ENCODE data around the gene PLA2G2F. TPM values are rescaled to one million over a fixed set of nuclear protein-coding genes. Genes with fewer than 3 reads are reported as not detected.
A peak's percentile ranks its signal among the peaks of the same experiment; 100 is the strongest.

Gene PLA2G2F
- total and polyA plus RNA-seq, 9 of the 15 experiments (the other 6 are each of a cell fraction or from before 2014, with no cell fraction given): not detected

DNA sequence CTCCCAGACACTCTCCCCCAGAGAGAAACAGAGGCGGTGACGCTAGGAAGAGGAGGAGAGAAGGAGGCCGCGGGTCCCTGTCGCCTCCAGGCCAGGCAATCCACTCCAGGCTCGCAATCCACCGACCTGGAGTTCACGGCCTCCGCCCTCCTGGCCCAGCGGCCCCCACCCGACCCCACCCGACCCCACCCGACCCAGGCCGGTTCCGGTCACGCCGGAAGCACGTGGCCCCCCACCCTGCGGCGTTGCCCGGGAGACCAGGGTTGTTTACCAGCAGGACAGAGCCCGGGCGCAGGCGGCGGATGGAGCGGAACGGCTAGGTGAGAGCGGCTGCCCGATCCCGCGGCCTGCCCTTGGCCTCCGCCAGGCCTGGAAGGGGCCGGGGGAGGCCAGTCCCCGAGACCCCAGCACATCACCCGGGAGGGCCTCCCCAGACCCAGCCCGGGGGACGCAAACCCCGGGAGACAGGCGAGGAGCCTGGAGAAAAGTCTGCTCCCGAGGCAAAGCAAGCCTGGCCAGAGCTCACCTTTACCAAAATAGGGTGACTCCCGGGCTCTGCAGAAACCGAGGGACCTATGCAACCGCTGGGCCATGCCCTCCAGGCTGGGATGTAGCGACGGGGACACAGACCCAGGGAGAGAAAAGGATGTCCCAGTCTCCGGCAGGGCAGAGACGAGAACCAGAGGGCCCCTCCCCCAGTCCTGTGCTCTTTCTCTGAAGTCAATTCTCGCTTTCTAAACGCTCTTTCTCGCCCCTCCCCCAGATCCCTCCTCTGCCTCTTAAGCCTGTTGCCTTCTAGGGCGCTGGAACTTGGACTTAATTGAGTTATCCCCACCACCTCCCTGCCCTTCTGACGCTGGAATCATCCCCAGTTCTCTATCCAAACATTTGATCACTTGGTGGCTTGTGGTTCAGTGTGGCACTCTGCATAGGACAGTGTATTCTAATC, 47.0 kb downstream of the PLA2G2F start, which contains the start of the genes PLA2G2C and UBXN10 (continued):
- no peak for TF ChIP-seq TOE1 (IDR thresholded peaks at IDR 0.05; ENCODE audit: borderline replicate concordance)
- TF ChIP-seq TOE1 (CRISPR knock-in tag; IDR thresholded peaks at IDR 0.05; ENCODE audit: borderline replicate concordance, low read depth): no peak
- no peak for TF ChIP-seq NR4A1 (CRISPR knock-in tag; IDR thresholded peaks at IDR 0.05)
- no peak for TF ChIP-seq NR4A1 (tag; IDR thresholded peaks at IDR 0.05)
- TF ChIP-seq RAD51 (IDR thresholded peaks at IDR 0.05; ENCODE audit: borderline replicate concordance, low read depth): no peak; the same call in 1 of the 2 replicates
- TF ChIP-seq KLF1 (tag; IDR thresholded peaks at IDR 0.05): no peak
- peak; percentile 78; the same call in 1 of the 2 replicates for TF ChIP-seq GABPB1 (CRISPR knock-in tag; IDR thresholded peaks at IDR 0.05)
- no peak for TF ChIP-seq ZNF77 (CRISPR knock-in tag; IDR thresholded peaks at IDR 0.05)
- TF ChIP-seq DNMT1 (IDR thresholded peaks at IDR 0.05): no peak
- TF ChIP-seq CCNT2 (IDR thresholded peaks at IDR 0.05; ENCODE audit: borderline replicate concordance, extremely low read depth, insufficient read length, low read depth, low read length): peak; percentile 84
- TF ChIP-seq FOXM1 (IDR thresholded peaks at IDR 0.05; ENCODE audit: low read depth): no peak
- TF ChIP-seq FOXM1 (CRISPR knock-in tag; IDR thresholded peaks at IDR 0.05; ENCODE audit: low read depth): no peak
- no peak for TF ChIP-seq CBX8 (IDR thresholded peaks at IDR 0.05; ENCODE audit: borderline replicate concordance, extremely low read depth, low read depth, low read length, poor library complexity, severe bottlenecking)
- TF ChIP-seq PYGO2 (tag; IDR thresholded peaks at IDR 0.05): no peak; the same call in 1 of the 2 replicates
- no peak for TF ChIP-seq ZSCAN32 (CRISPR knock-in tag; IDR thresholded peaks at IDR 0.05)
- 0 out of 2 replicates have a peak, but pooled peaks have one; percentile 56 for TF ChIP-seq HMG20B (CRISPR knock-in tag; IDR thresholded peaks at IDR 0.05)
- no peak for TF ChIP-seq FOXP1 (CRISPR knock-in tag; IDR thresholded peaks at IDR 0.05)
- TF ChIP-seq, protein P1, sequence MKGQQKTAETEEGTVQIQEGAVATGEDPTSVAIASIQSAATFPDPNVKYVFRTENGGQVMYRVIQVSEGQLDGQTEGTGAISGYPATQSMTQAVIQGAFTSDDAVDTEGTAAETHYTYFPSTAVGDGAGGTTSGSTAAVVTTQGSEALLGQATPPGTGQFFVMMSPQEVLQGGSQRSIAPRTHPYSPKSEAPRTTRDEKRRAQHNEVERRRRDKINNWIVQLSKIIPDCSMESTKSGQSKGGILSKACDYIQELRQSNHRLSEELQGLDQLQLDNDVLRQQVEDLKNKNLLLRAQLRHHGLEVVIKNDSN (CRISPR knock-in tag; IDR thresholded peaks at IDR 0.05): peak; percentile 70; the same call in 1 of the 2 replicates
- TF ChIP-seq, protein P2, sequence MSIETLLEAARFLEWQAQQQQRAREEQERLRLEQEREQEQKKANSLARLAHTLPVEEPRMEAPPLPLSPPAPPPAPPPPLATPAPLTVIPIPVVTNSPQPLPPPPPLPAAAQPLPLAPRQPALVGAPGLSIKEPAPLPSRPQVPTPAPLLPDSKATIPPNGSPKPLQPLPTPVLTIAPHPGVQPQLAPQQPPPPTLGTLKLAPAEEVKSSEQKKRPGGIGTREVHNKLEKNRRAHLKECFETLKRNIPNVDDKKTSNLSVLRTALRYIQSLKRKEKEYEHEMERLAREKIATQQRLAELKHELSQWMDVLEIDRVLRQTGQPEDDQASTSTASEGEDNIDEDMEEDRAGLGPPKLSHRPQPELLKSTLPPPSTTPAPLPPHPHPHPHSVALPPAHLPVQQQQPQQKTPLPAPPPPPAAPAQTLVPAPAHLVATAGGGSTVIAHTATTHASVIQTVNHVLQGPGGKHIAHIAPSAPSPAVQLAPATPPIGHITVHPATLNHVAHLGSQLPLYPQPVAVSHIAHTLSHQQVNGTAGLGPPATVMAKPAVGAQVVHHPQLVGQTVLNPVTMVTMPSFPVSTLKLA (conservative IDR thresholded peaks at IDR 0.05): peak; percentile 98
- TF ChIP-seq ZSCAN29 (IDR thresholded peaks at IDR 0.05): no peak
- no peak for TF ChIP-seq FUS (optimal IDR thresholded peaks at IDR 0.05; ENCODE audit: low read depth, low read length)
- TF ChIP-seq FIP1L1 (IDR thresholded peaks at IDR 0.05; ENCODE audit: low read depth, low read length, poor library complexity, severe bottlenecking): peak; percentile 33
- TF ChIP-seq, protein P3, sequence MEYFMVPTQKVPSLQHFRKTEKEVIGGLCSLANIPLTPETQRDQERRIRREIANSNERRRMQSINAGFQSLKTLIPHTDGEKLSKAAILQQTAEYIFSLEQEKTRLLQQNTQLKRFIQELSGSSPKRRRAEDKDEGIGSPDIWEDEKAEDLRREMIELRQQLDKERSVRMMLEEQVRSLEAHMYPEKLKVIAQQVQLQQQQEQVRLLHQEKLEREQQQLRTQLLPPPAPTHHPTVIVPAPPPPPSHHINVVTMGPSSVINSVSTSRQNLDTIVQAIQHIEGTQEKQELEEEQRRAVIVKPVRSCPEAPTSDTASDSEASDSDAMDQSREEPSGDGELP (CRISPR knock-in tag; IDR thresholded peaks at IDR 0.05; ENCODE audit: borderline replicate concordance): peak; percentile 42

Measured in K562 (cell line).